ENCODE results near the gene KIF1C.
"Not testable (repeated sequence)": the region's sequence is repeated elsewhere in the genome, so short reads cannot be mapped to it uniquely, and the experiment has no call there.

KIF1C gene

DNA sequence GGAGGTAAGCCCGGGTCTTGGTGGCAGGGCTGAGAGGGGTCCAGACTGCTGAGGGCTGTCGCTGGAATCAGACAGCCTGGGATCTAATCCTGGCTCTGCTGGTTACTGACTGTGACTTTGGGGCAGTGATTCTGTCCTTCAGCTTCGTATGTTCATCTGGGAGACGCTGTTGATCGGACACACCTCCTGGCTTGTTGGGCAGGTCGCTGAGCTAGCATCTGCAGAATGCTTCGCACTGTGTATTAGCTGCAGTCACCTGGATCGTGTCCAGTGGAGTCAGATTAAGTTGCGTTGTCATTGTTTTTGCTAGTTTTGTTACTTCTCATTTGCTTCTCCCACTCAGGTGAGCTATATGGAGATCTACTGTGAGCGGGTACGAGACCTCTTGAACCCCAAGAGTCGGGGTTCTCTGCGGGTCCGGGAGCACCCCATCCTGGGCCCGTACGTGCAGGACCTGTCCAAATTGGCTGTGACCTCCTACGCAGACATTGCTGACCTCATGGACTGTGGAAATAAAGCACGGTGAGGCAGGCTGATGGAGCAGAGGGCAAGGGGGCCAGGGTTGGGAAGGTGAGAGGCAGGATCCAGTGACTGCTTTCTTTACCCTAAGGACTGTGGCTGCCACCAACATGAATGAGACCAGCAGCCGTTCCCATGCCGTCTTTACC lies 4.5 kb downstream of the KIF1C start:
- no peak for DNase-seq

DNA sequence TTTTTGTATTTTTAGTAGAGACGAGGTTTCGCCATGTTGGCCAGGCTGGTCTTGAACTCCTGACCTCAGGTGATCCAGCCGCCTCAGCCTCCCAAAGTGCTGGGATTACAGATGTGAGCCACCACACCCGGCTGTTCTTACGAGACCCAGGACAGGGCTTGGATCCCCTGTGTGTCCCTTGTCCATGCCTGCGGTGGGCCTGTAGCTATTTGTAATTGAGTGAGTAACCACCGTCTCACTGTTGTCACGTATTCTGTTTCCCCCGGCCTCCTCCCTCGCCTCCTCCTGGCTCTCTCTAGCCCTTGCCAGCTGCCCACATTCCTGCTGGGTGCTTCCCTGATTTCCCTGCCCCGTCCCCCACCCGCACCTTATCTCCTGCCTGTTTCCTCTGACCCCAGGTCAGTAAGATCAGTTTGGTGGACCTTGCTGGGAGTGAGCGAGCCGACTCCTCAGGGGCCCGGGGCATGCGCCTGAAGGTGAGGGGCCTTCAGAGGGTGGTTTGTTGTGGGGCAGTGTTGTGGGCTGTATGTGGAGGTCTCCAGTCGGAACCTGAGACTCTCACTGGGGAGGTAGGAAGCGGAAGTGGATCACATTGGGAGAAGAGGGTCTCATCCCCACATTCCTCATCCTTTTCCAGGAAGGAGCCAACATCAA lies 5.6 kb downstream of the KIF1C start:
- DNase-seq = no peak

DNA sequence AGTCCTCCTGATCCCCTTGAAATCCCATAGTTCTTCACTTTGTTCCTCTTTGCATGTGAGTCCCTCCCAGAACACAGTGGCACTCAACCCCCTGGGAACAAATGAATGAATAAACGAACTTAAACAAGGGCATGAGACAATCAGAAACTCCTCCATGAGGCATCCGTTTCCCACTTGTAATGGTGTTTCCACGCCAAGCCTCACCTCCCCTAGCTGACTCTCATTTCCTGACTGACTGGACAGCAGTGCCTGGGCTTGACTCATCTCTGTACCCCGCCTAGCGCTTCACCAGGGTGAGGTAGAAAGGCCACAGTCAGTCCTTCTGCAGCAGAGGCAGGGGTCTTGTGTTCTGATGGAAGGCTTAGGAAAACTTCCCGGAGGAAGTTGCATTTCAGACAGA lies 14.2 kb downstream of the KIF1C start:
- no peak for DNase-seq

DNA sequence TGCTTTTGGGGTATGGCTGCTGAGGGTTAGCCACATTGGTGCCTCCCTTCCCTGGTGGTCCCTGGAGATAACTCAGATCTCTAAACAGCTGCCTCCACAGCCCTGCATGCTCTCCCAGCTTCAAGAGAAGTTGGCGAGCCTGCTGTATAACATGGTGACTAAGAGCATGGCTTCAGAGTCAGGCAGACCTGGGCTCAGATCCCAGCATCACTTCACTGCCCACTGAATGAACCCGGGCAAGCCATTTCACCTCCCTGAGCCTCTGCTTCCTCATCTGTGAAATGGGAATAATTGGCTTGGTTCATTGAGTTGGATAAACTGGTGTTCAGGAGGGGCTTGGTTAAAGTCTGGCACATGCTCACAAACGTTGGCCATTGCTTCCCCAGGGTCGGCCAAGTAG lies 16.6 kb downstream of the KIF1C start:
- DNase-seq = no peak

DNA sequence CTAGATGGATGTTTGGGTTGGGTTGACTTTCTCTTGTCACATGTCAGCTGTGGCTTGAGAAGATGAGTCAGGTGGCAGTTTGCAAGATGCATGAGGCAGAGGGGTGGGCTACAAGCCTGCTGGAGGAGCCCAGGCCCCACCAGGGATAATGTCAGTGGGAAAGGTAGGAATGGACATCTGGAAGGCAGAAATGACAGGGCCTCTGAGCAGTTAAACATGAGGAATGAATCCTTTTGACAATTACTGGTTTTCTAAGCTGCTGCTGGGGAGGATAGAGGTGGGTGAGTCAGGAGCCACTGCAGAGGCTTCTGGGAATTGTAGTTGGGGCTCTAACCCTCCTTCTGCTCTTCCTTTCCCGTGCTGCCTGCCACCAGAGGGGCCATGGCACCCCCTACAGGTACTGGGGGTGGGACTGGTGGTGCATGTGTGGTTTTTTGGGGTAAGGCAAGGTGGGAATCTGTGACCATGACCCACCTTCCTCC lies 21.8 kb downstream of the KIF1C start:
- DNase-seq = no peak

DNA sequence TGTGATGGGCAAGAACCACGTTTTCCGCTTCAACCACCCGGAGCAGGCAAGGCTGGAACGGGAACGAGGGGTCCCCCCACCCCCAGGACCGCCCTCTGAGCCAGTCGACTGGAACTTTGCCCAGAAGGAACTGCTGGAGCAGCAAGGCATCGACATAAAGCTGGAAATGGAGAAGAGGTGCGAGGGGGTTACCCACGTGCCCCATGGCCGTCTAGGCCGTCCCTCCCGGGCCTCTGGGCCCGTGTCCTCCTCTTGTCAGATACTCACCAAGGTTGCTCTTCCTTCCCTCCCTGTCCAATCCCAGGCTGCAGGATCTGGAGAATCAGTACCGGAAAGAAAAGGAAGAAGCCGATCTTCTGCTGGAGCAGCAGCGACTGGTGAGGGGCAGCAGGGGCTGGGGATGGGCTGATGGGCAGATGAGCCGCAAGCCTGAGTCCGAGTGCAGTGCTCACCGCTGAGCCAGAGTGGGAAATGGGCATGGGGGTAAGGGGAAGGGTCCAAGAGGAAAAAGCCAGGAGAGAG lies 22.8 kb downstream of the KIF1C start:
- DNase-seq = no peak

DNA sequence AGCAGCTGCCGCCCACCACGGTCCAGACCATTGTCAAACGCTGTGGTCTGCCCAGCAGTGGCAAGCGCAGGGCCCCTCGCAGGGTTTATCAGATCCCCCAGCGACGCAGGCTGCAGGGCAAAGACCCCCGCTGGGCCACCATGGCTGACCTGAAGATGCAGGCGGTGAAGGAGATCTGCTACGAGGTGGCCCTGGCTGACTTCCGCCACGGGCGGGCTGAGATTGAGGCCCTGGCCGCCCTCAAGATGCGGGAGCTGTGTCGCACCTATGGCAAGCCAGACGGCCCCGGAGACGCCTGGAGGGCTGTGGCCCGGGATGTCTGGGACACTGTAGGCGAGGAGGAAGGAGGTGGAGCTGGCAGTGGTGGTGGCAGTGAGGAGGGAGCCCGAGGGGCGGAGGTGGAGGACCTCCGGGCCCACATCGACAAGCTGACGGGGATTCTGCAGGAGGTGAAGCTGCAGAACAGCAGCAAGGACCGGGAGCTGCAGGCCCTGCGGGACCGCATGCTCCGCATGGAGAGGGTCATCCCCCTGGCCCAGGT lies 24.5 kb downstream of the KIF1C start:
- no peak for DNase-seq

DNA sequence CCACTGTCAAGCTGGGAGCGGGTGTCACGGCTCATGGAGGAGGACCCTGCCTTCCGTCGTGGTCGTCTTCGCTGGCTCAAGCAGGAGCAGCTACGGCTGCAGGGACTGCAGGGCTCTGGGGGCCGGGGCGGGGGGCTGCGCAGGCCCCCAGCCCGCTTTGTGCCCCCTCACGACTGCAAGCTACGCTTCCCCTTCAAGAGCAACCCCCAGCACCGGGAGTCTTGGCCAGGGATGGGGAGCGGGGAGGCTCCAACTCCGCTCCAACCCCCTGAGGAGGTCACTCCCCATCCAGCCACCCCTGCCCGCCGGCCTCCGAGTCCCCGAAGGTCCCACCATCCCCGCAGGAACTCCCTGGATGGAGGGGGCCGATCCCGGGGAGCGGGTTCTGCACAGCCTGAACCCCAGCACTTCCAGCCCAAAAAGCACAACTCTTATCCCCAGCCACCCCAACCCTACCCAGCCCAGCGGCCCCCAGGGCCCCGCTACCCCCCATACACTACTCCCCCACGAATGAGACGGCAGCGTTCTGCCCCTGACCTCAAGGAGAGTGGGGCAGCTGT lies 25.9 kb downstream of the KIF1C start:
- no peak for DNase-seq

DNA sequence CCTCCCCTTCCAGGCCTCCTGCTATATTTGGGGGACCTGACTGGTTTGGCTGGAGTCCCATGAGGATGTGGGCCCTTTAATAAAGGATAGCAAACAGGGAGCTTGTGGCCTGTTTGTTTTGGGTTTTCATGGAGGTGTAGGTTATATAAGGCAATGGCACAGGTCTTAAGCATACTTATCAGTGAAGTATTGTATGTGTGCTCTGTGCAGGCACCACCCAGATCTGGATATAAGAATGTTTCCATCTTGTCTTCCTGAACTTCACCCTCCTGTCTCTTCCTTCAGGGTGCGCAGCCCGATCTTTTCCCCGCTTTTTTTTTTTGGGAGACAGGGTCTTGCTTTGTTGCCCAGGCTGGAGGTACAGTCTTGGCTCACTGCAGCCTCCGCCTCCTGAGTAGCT lies 26.9 kb downstream of the KIF1C start:
- DNase-seq = no peak

DNA sequence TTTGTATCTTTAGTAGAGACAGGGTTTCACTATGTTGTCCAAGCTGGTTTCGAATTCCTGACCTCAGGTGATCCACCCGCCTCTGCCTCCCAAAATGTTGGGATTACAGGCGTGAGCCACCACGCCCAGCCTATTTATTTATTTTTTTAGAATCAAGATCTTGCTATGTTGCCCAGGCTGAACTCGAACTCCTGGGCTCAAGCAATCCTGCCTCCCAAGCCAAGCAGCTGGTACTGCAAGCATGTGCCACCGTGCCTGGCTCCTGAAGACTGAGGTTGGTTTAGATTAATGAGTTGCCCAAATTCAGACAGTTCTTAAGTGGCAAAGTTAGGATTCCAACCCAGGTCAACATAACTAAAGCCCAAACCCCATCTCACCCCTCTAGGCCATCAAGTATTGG lies 29.5 kb downstream of the KIF1C start:
- DNase-seq = no peak

DNA sequence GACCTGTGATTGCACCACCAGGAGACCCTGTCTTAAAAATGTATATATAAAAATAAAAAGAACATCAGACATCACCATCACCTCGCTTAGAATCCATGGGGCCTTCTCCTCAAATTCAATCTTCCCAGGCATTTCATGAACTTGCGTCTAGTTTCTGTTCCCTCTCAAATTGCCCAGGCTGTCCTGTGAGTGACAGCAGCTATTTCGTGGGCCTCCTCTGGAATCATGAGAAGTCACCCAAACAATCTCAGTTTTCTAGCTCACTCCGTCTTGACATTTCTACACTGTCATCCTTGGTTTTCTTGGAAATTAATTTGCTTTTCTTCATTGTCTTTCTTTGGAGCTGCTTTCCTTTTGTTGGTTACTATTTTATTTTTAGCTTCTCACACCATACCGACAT lies 30.2 kb downstream of the KIF1C start:
- no peak for DNase-seq

DNA sequence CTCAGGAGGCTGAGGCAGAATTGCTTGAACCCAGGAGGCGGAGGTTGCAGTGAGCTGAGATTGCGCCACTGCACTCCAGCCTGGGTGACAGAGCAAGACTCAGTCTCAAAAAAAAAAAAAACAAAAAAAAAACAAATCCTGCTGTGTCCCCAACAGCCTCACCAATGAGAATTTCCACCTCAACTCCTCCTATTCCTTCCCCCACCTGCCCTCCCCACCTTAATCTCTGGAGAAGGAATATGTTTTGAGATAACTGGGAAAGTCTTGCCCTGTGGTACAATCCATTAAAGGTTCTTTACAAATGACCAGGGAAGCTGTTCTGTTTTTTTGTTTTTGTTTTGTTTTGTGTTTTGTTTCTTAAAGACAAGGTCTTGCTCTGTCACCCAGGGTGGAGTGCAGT lies 32.4 kb downstream of the KIF1C start:
- not testable (repeated sequence) for DNase-seq

DNA sequence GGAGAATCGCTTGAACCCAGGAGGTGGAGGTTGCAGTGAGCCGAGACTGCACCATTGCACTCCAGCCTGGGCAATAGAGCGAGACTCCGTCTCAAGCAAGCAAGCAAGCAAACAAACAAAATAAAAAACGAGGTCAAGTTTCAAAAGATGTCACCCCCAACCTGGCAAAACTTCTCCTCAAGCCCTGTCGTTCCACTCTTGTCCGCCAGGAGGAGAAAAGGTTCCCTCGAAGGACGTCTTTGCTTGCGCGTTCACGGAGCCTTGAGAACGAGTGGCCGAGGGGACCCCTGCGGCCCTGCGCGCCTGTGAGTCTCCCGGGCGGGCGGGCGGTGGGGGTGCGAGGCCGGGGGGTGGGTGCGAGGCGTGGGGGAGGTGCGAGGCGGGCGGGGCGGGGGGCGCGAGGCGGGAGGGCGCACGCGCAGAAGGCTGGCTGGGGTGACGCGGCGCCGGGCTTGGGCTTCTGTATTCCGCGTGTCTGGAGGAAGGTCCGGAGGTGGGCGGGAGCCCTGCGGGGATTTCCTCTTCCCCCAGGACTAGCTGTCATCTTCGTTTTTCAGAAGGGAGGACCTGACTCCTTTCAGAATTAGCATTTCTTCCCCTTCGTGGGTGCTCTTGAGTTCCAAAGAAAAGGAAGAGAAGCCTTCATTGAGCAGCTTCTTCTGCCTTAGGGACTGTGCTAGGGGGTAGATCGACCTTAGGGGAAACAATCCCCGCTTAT lies 33.8 kb downstream of the KIF1C start:
- DNase-seq = peak; percentile 50

DNA sequence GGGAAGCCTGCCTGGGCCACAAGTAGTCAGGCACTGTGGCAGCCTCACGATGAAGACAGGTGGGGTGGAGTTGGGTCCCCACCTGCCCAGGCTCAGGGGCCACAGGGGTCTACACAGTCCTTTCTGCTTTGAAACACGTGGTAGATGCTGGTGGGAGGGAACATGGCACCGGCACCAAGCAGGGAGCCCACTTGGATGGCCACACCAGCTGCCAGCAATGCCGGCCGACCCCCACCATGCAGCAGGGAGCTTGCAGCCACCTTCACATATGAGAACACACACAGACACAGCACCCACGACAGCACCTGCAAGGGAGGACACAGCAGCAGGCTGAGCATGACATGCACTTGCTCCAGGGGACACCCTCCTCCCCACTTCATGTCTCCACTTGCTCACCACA lies 35.1 kb downstream of the KIF1C start:
- no peak for DNase-seq

DNA sequence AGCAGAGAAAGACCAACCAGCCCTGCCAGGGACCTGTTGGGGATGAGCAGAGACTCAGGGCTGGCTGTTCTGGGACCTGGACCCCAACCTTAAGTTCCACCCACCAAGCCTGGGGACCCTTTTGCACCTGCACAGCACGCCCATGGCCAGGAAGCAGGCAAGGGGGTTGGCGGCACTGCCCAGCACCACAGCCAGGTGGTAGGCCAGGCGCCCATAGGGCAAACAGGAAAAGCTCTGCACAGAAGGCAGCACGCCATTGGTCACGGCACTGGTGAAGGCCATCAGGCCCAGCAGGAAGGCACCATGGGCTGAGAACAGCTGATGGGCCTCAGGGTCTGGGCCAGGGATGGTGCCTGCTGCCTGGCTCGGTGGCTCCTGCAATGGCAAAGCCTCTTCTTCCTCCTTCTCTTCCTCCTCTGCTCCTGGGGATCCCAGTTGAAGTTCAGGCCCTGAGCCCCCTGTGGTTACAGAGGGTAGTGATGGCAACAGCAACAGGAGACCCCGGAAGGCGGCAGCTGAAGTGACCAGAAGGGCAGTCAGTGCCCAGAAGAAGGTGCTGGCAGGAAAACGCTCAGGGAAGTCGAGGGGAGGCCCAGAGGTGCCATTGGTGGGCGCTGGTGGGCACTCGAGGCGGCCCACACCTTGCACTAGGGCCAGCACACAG lies 35.7 kb downstream of the KIF1C start:
- DNase-seq = no peak

DNA sequence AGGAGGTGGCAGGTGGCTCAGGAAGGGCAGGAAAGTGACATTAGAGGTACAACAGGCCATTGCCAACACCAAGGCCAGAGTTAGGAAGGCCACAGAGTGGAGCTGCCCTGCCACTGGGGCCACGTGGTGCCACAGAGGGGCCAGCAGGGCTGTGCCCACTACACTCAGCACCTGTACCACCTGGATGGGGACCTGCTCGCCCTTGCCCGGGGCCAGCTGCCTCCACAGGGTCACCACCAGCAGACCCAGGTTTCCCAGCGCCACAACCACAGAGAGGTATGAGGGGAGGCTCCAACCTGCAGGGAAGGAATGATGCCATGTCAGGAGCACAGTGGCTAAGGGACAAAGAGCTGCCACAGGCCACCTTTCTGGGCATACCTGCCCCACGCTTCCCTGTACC lies 36.3 kb downstream of the KIF1C start:
- DNase-seq = no peak

DNA sequence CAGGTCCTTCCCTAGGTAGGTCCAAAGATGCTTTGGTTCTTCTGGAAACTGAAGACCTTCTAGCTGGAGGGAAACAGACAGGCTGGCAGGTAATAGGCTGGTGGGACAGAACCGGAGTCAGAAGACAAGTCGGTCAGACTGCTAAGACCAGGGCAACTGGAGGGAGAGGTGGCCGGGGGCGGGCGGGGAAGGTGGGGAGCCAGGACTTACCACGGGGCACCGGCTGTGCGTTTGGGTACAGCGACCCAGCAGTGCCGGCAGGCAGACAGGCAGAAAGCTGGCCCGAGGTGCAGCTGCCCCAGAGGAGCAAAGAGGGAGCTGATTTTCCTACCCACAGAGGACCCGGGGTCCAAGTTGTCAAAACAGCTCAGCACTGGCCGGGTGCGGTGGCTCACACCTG lies 36.9 kb downstream of the KIF1C start:
- DNase-seq = no peak

DNA sequence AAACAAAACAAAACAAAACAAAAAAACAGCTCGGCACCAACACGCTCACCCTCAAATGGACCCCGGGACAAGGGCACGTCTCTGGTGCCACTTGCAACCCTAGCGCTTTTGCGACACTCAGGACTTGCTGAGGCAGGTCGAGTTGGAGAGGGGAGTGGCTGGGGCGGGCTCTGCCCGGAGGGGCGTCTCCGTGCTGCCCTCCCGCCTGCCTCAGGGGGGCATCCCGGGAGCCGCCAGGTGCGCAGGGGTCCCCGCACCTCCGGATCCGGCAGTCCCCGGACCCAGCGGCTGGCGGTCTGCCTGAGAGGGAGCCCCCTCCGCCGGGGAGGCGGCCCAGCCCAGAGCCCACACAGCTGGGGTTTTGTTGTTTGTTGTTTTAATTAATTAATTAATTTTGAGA lies 37.6 kb downstream of the KIF1C start, which contains the start of gene SLC52A1:
Gene SLC52A1, minus strand, starts transcription at position 112 of the 400 bp plus-strand sequence. CDS start 820 bp downstream, outside the sequence.
- DNase-seq = no peak

DNA sequence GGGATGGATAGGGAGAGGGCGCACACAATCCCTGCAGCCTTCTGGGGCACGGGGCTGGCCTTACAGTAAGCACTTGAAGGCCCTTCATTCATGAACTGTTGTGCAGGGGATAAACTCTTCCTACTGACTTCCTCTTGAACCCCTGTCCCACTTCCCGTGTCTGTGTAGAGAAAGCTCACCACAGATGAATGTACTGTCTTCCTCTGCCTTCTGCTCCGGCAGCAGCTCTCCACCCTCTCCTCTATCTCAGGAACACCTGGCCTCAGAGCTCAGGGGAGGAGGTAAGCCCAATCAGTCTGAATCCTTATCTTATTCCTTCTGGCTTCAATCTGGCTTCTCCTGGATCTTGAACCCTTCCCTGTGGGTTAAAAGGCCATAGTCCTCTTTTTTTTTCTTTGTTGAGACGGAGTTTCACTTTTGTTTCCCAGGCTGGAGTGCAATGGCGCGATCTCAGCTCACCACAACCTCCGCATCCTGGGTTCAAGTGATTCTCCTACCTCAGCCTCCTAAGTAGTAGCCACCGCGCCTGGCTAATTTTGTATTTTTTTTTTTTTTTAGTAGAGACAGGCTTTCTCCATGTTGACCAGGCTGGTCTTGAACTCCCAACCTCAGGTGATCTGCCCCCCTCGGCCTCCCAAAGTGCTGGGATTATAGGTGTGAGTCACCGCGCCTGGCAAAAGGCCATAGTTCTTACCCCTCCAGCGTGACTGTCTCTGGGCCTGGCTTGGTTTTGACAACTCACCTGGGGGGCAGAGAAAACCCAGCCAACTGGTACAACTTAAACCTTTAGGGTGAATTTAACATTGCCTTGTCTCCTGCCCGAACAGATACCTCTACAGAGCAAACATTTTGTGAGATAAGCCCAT lies 44.6 kb downstream of the KIF1C start:
- DNase-seq = no peak

DNA sequence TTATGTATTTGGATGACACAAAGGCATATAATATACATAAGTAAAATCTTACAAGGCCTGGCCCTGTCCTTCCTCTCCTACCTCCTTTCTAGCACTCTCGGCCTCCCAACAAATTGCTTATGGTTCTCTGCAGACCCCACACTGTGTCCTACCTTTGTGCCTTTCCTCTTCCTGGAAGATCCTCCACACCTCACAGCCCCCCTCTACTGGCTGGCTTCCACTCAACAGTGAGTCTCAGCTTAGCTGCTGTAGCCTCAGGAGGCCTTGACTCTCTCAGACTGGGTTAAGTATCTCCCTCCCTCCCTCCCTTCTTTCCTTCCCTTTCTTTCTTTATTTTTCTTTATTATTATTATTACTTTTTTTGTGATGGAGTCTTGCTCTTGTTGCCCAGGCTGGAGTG lies 45.8 kb downstream of the KIF1C start:
- DNase-seq = no peak

DNA sequence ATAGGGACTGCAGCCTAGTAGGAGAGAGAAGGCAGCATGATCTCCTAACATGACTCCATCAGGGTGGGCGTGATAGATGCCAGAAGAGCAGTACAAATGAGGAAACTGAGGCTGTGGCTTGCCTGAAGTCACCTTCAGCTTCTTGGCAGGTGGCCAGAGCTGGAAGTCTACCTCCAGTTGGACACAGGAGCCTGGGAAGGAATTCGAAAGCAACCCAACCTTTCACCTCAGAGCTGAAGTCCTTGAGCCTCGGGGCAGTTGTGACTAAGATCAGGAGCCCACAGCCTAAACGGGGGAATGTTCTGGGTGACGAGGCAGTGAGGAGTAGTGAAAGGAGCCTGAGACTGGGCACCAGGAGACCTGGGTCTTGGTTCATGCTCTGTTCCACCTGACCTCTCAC lies 46.9 kb downstream of the KIF1C start:
- DNase-seq = no peak

DNA sequence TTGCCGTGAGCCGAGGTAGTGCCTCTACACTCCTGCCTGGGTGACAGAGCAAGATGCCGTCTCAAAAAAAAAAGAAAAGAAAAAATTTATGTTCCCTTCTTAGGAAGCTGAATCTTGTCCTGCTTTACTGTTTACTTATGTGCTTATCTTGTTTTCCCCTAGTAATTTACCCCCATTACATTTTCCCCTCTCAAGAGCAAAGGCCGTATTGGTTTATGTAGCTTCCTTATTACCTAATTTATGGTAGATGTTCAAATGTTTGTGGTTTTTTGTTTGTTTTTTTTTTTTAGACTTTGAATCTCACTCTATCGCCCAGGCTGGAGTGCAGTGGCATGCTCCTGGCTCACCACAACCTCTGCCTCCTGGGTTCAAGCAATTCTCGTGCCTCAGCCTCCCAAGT lies 47.7 kb downstream of the KIF1C start:
- no peak for DNase-seq

Measured in kidney glomerular epithelial cell (primary cell).